Peyer's patch (tissue), 4 donors: Measurements from ENCODE around the gene NECAB2. TPM values are rescaled to one million over a fixed set of nuclear protein-coding genes. Genes with fewer than 3 reads are reported as not detected.

Experiments
- DNase-seq, 3 donors: peaks; one replicate each; pipeline ENCODE4 v3.0.0-alpha.2; 2017 to 2019
- H3K27ac ChIP-seq, 4 donors: fragments of 200-600 bp; sonication (generic); one replicate each; pipeline ENCODE4 v1.5.1; 2016 to 2019
- H3K27me3 ChIP-seq, 2 donors: fragments of 200-600 bp; sonication (generic); one replicate each; pipeline ENCODE4 v1.5.1; 2019
- H3K36me3 ChIP-seq, 3 donors: fragments of 200-600 bp; sonication (generic); one replicate each; pipeline ENCODE4 v1.5.1; 2016 to 2019
- H3K4me1 ChIP-seq, 4 donors: fragments of 200-600 bp; sonication (generic); one replicate each; pipeline ENCODE4 v1.5.1; 2016 to 2019
- H3K4me3 ChIP-seq, 4 donors: fragments of 200-600 bp; sonication (generic); 1 replicate in 3 of 4; 2 replicates in 1 of 4; pipeline ENCODE4 v1.5.1; 2016 to 2019; ENCODE audit warnings: mild to moderate bottlenecking in 1 of 4
- H3K9me3 ChIP-seq, 4 donors: fragments of 200-600 bp; sonication (generic); one replicate each; pipeline ENCODE4 v1.5.1; 2016 to 2019; ENCODE audit warnings: mild to moderate bottlenecking in 1 of 4
- POLR2A ChIP-seq, 2 donors: fragments of 450-650 bp; IDR thresholded peaks; one replicate each; pipeline ENCODE4 v1.5.1; 2017; ENCODE audit warnings: antibody characterized with exemption in 2 of 2, mild to moderate bottlenecking in 2 of 2, moderate library complexity in 2 of 2
- total RNA-seq, 4 donors: library from RNA; depleted of rRNA; stranded (reverse); fragments of >200 nt; gene quantifications; one replicate each; pipeline ENCODE4 v1.1.0, GENCODE V29; 2016
- TF ChIP-seq, protein P1 (sequence below), 6 experiments: fragments of 450-650 bp in 4 of 6; fragments of 200-600 bp in 2 of 6; sonication (generic) in 1 of 6; IDR thresholded peaks; one replicate each; pipeline ENCODE4 v1.5.1; 2017 to 2019; ENCODE audit warnings: antibody characterized with exemption in 6 of 6, mild to moderate bottlenecking in 3 of 6, moderate library complexity in 1 of 6

The NECAB2 gene
- total RNA-seq, 4 donors from 2014 or later, result 1.2 TPM; not detected in 3

DNA sequence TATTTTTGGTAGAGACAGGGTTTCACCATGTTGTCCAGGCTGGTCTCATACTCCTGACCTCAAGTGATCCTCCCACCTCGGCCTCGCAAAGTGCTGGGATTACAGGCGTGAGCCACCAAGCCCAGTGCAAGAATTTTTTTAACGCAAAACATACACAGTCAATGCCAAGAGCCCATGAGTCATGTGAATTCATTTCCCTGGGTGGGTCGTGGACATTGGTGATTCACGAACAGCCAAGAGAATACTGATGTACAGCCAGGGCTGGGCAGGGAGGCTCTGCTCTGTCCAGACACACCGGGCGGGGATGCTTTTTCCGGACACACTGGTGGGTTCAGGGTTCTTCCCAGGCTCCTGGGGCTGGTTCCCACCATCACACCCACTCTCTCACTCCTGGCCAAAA lies 56.8 kb downstream of the NECAB2 start:
- Histone ChIP-seq H3K9me3 (peaks cover 0 to 5% (median 0%) of the 10 kb centered on the region in 4 donors), H3K4me3 (no peak overlapping the region), H3K27me3 (no peaks in the 10 kb centered on the region), H3K27ac (no peak overlapping the region), H3K4me1 (no peaks in the 10 kb centered on the region), H3K36me3 (no peaks in the 10 kb centered on the region)
- TF ChIP-seq, protein P1, sequence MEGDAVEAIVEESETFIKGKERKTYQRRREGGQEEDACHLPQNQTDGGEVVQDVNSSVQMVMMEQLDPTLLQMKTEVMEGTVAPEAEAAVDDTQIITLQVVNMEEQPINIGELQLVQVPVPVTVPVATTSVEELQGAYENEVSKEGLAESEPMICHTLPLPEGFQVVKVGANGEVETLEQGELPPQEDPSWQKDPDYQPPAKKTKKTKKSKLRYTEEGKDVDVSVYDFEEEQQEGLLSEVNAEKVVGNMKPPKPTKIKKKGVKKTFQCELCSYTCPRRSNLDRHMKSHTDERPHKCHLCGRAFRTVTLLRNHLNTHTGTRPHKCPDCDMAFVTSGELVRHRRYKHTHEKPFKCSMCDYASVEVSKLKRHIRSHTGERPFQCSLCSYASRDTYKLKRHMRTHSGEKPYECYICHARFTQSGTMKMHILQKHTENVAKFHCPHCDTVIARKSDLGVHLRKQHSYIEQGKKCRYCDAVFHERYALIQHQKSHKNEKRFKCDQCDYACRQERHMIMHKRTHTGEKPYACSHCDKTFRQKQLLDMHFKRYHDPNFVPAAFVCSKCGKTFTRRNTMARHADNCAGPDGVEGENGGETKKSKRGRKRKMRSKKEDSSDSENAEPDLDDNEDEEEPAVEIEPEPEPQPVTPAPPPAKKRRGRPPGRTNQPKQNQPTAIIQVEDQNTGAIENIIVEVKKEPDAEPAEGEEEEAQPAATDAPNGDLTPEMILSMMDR (IDR thresholded peaks at IDR 0.05), result no peak
- no peak for TF ChIP-seq POLR2A (IDR thresholded peaks at IDR 0.05)
- DNase-seq, result no peak

GRCh38 chr16:84026606-84027005 lies 58.6 kb downstream of the NECAB2 start:
- Histone ChIP-seq H3K36me3 (no peaks in the 10 kb centered on the region), H3K9me3 (peaks cover 0 to 4% (median 0%) of the 10 kb centered on the region in 4 donors)

DNA sequence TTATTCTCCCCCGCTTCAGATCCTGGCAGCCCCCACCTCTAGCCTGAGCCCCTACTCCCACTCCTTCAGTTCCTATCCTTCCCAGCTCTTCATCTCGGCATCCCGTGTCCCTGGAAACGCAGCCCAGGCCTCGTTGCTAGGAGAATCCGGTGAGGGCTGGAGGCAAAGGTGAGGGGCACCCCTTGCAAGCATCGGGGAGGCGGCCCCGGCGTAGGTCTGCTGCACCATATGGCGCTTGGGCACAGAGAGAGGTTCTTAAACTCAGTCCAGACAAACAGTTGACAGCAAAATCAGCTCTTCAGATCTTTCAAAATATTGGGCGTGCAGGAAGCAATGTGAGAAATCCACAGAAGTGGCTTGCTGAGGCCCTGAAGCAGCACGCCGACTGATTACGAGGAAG lies 59.6 kb downstream of the NECAB2 start:
- H3K27me3 ChIP-seq, result no peaks in the 10 kb centered on the region
- no peak overlapping the region for H3K27ac ChIP-seq
- DNase-seq, result no peak
- H3K9me3 ChIP-seq, result no peaks in the 10 kb centered on the region
- TF ChIP-seq POLR2A (IDR thresholded peaks at IDR 0.05), result no peak
- TF ChIP-seq, protein P1 (IDR thresholded peaks at IDR 0.05), result no peak
- H3K4me3 ChIP-seq, result no peak overlapping the region
- no peaks in the 10 kb centered on the region for H3K36me3 ChIP-seq
- H3K4me1 ChIP-seq, result no peaks in the 10 kb centered on the region

More at GRCh38 chr16:84026606-84027005, 58.6 kb downstream of the NECAB2 start:
- TF ChIP-seq POLR2A (IDR thresholded peaks at IDR 0.05), result no peak
- TF ChIP-seq, protein P1 (IDR thresholded peaks at IDR 0.05), result no peak
- Histone ChIP-seq H3K27ac (no peak overlapping the region), H3K4me3 (no peak overlapping the region), H3K4me1 (no peaks in the 10 kb centered on the region), H3K27me3 (no peaks in the 10 kb centered on the region)
- no peak for DNase-seq

DNA sequence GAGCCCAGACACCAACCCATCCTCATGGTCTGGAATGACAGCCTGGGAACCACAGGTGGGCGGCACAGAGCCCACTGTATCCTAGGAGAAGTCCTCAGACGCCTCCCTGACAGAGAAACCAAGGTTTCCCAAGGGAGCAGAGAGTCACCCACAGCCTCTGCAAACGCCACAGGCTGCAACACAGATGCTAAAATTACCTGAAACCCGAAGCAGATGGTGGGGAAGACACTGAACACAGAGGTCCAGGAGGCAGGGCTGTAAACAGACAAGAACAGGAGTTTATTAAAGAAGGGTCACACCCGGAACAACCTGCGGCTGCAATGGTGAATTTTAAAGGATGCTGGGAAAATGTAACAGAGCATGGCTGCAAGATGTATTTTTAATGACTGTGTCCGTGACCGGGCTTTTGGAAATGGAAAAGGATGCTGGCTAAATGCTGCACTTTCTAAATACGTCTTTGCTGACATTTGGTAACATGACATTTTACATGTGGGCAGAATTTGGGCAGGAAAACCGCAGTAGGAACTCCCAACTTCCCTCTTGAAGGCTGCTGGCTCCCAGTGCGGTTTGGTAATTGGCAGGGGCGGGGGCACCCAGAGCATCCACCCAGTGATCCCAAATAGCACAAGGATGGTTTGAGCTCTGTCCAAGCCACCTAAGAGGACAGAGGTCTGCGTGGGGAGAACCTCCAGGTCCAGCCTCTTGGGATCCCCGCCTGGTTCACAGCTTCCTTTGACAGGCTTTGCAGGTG lies 61.4 kb downstream of the NECAB2 start:
- H3K27ac ChIP-seq, result no peak overlapping the region
- no peak overlapping the region for H3K4me3 ChIP-seq
- DNase-seq, result no peak
- TF ChIP-seq, protein P1 (IDR thresholded peaks at IDR 0.05), result no peak
- TF ChIP-seq POLR2A (IDR thresholded peaks at IDR 0.05), result no peak
- H3K27me3 ChIP-seq, result no peaks in the 10 kb centered on the region
- no peaks in the 10 kb centered on the region for H3K9me3 ChIP-seq
- H3K36me3 ChIP-seq, result no peaks in the 10 kb centered on the region
- no peaks in the 10 kb centered on the region for H3K4me1 ChIP-seq

DNA sequence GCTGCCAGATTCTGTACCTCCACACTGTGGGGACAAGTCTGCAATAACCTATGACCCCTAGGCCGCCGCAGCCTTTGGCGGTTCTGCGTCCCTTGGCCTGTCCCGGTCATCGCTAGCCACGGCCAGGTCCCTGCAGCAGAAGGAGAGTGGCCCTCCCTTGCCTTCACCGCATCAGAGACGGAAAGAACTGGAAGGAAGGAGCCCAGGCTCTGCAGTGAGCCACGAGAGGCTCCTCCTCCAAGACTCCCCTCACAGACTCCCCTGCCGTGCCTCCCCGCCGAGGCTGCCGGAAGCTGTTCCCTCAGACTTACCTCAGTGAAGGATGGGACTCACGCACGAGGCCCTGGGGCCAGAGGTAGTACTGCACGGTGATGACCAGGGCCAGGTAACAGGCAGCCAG lies 63.5 kb downstream of the NECAB2 start:
- no peaks in the 10 kb centered on the region for H3K36me3 ChIP-seq
- H3K4me1 ChIP-seq, result no peaks in the 10 kb centered on the region
- TF ChIP-seq, protein P1 (IDR thresholded peaks at IDR 0.05), result no peak
- no peak for TF ChIP-seq POLR2A (IDR thresholded peaks at IDR 0.05)
- H3K4me3 ChIP-seq, result no peak overlapping the region
- H3K27ac ChIP-seq, result no peak overlapping the region
- DNase-seq, result no peak
- no peaks in the 10 kb centered on the region for H3K27me3 ChIP-seq
- no peaks in the 10 kb centered on the region for H3K9me3 ChIP-seq
